ENCODE data around the gene SSH2. TPM values are rescaled to one million over a fixed set of nuclear protein-coding genes. Genes with fewer than 3 reads are reported as not detected.

SSH2 gene
- total RNA-seq, 1 experiment from 2014 or later, result 14.6 TPM

- Histone ChIP-seq H3K27ac (ENCODE audit: insufficient read length, low read depth, low read length) (no peak overlapping the region), H3T11ph (ENCODE audit: low read length) (no peak overlapping the region), H3K23ac (ENCODE audit: insufficient read length, low read depth, low read length) (no peak overlapping the region), H3K4ac (ENCODE audit: low read depth, low read length) (no peak overlapping the region), H3K56ac (ENCODE audit: insufficient read length, low read depth, low read length) (no peak overlapping the region), H2AFZ (ENCODE audit: low read length) (no peak overlapping the region), H3K9ac (ENCODE audit: extremely low read depth, insufficient read length, low read length) (no peak overlapping the region), H4K20me1 (ENCODE audit: control insufficient read depth, insufficient read depth, insufficient read length) (no peaks in the 10 kb centered on the region), H3K4me1 (ENCODE audit: insufficient read depth, low read length) (no peaks in the 10 kb centered on the region), H2BK5ac (ENCODE audit: insufficient read length, low read length) (no peak overlapping the region), H4K91ac (ENCODE audit: insufficient read length, low read depth, low read length) (no peak overlapping the region), H3K79me1 (ENCODE audit: insufficient read depth, low read depth, low read length, poor library complexity, severe bottlenecking) (no peaks in the 10 kb centered on the region), H2AK5ac (ENCODE audit: insufficient read length, low read length) (no peak overlapping the region), H4K5ac (ENCODE audit: insufficient read length, low read depth, low read length) (no peak overlapping the region), H3K27me3 (ENCODE audit: insufficient read depth, low read length) (no peaks in the 10 kb centered on the region; the same call in 1 of the 2 replicates), H4K8ac (replicated peaks; ENCODE audit: insufficient read length, low read depth, low read length) (no peak overlapping the region), H3K23me2 (ENCODE audit: insufficient read length, low read depth, low read length, poor library complexity, severe bottlenecking) (peaks cover 3% of the 10 kb centered on the region), H2BK15ac (ENCODE audit: low read depth, low read length) (no peak overlapping the region), H3K4me2 (ENCODE audit: insufficient read depth, insufficient read length, low read length) (no peak overlapping the region), H3K79me2 (ENCODE audit: insufficient read depth, low read length) (no peaks in the 10 kb centered on the region), H2BK20ac (ENCODE audit: low read depth, low read length, poor library complexity, severe bottlenecking) (no peak overlapping the region), H3K14ac (ENCODE audit: insufficient read depth, low read length) (no peak overlapping the region), H2BK120ac (ENCODE audit: low read depth, low read length, poor library complexity, severe bottlenecking) (no peak overlapping the region), H2BK12ac (ENCODE audit: insufficient read length, low read depth, low read length) (no peak overlapping the region), H3K9me3 (ENCODE audit: control insufficient read depth, low read depth, low read length) (no peaks in the 10 kb centered on the region), H3K18ac (ENCODE audit: insufficient read length, low read depth, low read length) (no peak overlapping the region)
- no CpG with 5 or more reads among the region's 3 CpGs for WGBS (ENCODE audit: extremely low coverage, insufficient read length, low lambda C conversion rate)
- TF ChIP-seq CTCF (conservative IDR thresholded peaks at IDR 0.05), result no peak
- Mint-ChIP-seq H3K9me3 (no peaks in the 10 kb centered on the region), H3K27me3 (ENCODE audit: low read depth) (peaks cover 30% of the 10 kb centered on the region), H3K36me3 (ENCODE audit: insufficient read depth in 1 of 3, low read depth in 3 of 3) (peaks cover 2 to 10% (median 8%) of the 10 kb centered on the region in 3 experiments; a peak in 4 of 7 replicates), H3K4me3 (no peak overlapping the region), H3K27ac (no peak overlapping the region), H3K4me1 (peaks cover 6 to 22% of the 10 kb centered on the region in 2 experiments)
- no peak for DNase-seq
Measured at GRCh38 chr17:29610395-29610794, 319.6 kb downstream of the SSH2 start.

Measured in H9 (cell line).